Activated CD4-positive, alpha-beta T cell treated with anti-CD3 and anti-CD28 coated beads, Interleukin-2, amount 10 ng/mL, durations not matched to agents 24 days and 14 days (primary cell): Measurements from ENCODE around the gene CRTC3. TPM values are rescaled to one million over a fixed set of nuclear protein-coding genes. Genes with fewer than 3 reads are reported as not detected.

Source experiments
- DNase-seq: peaks from one replicate; pipeline ENCODE4 v3.0.0; 2022
- H3K27ac Mint-ChIP-seq: one replicate; pipeline ENCODE4 v1.8.0; 2022; ENCODE audit warnings: mild to moderate bottlenecking, mixed read lengths
- H3K27me3 Mint-ChIP-seq: one replicate; pipeline ENCODE4 v1.8.0; 2022; ENCODE audit warnings: mixed read lengths
- H3K36me3 Mint-ChIP-seq: one replicate; pipeline ENCODE4 v1.8.0; 2022; ENCODE audit warnings: low read depth, mild to moderate bottlenecking, mixed read lengths
- H3K4me1 Mint-ChIP-seq: one replicate; pipeline ENCODE4 v1.8.0; 2021; ENCODE audit warnings: mixed read lengths
- H3K4me3 Mint-ChIP-seq: one replicate; pipeline ENCODE4 v1.8.0; 2022; ENCODE audit warnings: mild to moderate bottlenecking, moderate library complexity, mixed read lengths
- H3K9me3 Mint-ChIP-seq: one replicate; pipeline ENCODE4 v1.8.0; 2021; ENCODE audit warnings: mixed read lengths
- intact Hi-C: fragments of 100-400 bp; cut with micrococcal nuclease; formaldehyde crosslinking; loops from one replicate; pipeline ENCODE4 v1.15.1; 2023
- total RNA-seq: library from RNA; stranded (reverse); gene quantifications from 2 replicates; pipeline ENCODE4 v1.2.3, GENCODE V29; 2022

Gene CRTC3
- total RNA-seq, 1 donor from 2014 or later = 54.2 TPM

GRCh38 chr15:90580541-90580940, 50.8 kb downstream of the CRTC3 start:
- intact Hi-C loops = no loop called here
- Mint-ChIP-seq H3K27me3 (no peaks in the 10 kb centered on the region), H3K27ac (no peak overlapping the region), H3K4me3 (no peak overlapping the region), H3K9me3 (no peaks in the 10 kb centered on the region), H3K36me3 (peaks cover 30% of the 10 kb centered on the region), H3K4me1 (peaks cover 56% of the 10 kb centered on the region)
- no peak for DNase-seq

DNA sequence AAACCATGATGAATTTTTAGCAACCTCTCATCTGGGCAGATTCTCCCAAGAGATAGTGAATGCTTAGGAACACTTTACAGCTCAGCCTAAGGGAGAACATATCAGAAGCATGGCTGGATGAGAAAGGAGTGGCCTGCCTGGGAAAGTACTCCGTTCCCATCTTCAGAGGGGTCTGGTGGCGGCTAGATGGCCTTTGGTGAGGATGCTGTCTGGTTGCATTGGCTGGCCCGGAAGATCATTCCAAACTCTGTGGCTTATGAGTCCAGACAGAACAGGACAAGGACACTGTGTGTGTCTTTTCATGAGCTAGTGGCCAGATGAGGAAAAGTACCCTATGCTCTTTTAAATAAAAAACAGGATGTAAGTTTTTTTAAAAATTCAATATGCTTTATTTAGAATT, 51.2 kb downstream of the CRTC3 start:
- no peaks in the 10 kb centered on the region for H3K27me3 Mint-ChIP-seq
- H3K27ac Mint-ChIP-seq = no peak overlapping the region
- peaks cover 30% of the 10 kb centered on the region for H3K36me3 Mint-ChIP-seq
- no peak overlapping the region for H3K4me3 Mint-ChIP-seq
- no peak for DNase-seq
- intact Hi-C loops = no loop called here
- H3K9me3 Mint-ChIP-seq = no peaks in the 10 kb centered on the region
- peaks cover 58% of the 10 kb centered on the region for H3K4me1 Mint-ChIP-seq

GRCh38 chr15:90581771-90582352, 52.1 kb downstream of the CRTC3 start:
- Mint-ChIP-seq H3K36me3 (peaks cover 26% of the 10 kb centered on the region), H3K4me1 (peaks cover 53% of the 10 kb centered on the region)
- intact Hi-C loops = no loop called here

DNA sequence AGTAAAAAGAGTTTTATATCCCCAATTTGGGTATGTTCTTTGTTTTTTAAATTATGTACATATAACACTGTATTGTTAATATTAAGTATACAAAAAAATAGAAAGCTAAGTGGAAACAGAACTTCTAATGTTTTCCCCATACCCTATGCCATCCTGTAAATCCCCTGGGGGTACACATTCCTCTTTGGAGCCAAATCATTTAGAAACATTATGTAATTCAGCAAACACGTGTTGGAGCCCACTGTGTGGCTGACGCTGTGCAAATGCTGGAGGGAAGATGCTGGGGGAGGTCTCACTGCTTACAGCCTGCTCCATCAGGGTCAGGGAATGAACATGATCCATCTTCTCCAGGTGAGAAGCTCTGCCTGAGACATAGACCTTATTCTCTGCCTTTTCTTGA, 52.8 kb downstream of the CRTC3 start:
- Mint-ChIP-seq H3K36me3 (peaks cover 27% of the 10 kb centered on the region), H3K9me3 (no peaks in the 10 kb centered on the region), H3K27ac (no peak overlapping the region), H3K27me3 (no peaks in the 10 kb centered on the region), H3K4me3 (no peak overlapping the region), H3K4me1 (peaks cover 52% of the 10 kb centered on the region)
- no peak for DNase-seq
- intact Hi-C loops = no loop called here

More at GRCh38 chr15:90581771-90582352, 52.1 kb downstream of the CRTC3 start:
- peak; percentile 71 for DNase-seq
- Mint-ChIP-seq H3K9me3 (no peaks in the 10 kb centered on the region), H3K4me3 (peak overlapping the region; percentile 54), H3K27ac (peak overlapping the region; percentile 54), H3K27me3 (no peaks in the 10 kb centered on the region)

DNA sequence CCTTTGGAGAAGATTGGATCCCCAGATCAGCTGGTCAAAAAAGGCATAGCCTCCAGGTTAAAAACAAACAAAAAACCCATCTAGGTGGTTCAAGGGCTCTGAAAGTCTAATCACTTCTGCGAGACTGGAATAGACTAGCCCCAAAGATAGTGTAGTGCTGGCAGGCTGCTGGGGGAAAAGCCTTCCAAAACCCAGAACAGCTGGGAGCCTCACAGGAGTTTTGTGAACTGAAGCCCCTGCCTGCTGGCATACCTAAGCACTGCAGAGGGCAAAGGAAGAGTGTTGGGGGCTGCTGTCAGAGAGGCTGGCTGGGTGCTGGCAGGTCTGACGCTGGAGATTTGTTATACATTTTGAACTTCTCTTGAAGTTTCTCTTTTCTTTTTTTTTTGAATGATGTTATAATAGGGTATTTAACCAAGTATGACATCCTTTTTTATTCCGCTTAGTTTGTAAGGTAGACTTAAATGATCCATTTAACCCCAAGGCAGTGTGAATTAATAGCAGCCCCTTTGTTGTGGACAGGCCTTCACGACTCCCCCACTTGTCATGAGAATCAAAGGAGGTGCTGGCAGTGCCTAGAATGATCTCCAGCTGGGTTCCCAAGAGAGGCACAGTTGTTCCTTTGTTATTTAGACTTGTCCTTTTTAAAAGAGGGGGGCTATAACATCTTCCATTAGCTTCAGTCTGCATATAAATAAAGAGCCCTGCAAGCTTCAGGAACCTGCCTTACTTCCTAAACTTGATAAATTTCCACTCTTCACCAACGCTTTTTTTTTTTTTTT, 53.9 kb downstream of the CRTC3 start:
- peaks cover 55% of the 10 kb centered on the region for H3K4me1 Mint-ChIP-seq
- H3K4me3 Mint-ChIP-seq = no peak overlapping the region
- H3K9me3 Mint-ChIP-seq = no peaks in the 10 kb centered on the region
- H3K36me3 Mint-ChIP-seq = peaks cover 32% of the 10 kb centered on the region
- H3K27me3 Mint-ChIP-seq = no peaks in the 10 kb centered on the region
- H3K27ac Mint-ChIP-seq = peak overlapping the region; percentile 74
- DNase-seq = no peak
- intact Hi-C loops = no loop called here

- no peak for DNase-seq
- Mint-ChIP-seq H3K4me1 (peaks cover 51% of the 10 kb centered on the region), H3K9me3 (no peaks in the 10 kb centered on the region), H3K27ac (no peak overlapping the region), H3K36me3 (peaks cover 34% of the 10 kb centered on the region), H3K4me3 (no peak overlapping the region), H3K27me3 (no peaks in the 10 kb centered on the region)
- intact Hi-C loops = no loop called here
Observed at GRCh38 chr15:90584841-90585240, 55.1 kb downstream of the CRTC3 start.

DNA sequence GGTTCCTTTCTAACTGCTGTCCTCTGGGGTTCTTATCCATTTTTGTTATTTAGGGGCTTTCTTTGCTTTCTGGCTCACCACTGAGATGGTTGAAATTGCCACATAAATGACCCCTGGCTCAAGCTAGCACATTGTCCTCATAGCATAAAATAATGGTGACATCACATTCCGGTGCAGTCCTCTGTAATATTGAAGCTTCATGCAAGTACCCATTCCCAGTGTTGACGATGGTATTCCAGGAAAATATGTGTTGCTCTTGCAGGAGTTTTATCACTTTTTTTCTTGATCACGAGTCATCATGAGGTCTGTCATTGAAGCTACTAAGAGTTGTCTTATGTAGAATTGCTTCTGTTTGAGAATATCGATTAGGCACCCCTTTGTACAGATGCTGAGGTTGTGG, 56.1 kb downstream of the CRTC3 start:
- Mint-ChIP-seq H3K27ac (no peak overlapping the region), H3K4me1 (peaks cover 52% of the 10 kb centered on the region), H3K4me3 (no peak overlapping the region), H3K36me3 (peaks cover 40% of the 10 kb centered on the region), H3K9me3 (no peaks in the 10 kb centered on the region), H3K27me3 (no peaks in the 10 kb centered on the region)
- DNase-seq = no peak
- intact Hi-C loops = no loop called here

DNA sequence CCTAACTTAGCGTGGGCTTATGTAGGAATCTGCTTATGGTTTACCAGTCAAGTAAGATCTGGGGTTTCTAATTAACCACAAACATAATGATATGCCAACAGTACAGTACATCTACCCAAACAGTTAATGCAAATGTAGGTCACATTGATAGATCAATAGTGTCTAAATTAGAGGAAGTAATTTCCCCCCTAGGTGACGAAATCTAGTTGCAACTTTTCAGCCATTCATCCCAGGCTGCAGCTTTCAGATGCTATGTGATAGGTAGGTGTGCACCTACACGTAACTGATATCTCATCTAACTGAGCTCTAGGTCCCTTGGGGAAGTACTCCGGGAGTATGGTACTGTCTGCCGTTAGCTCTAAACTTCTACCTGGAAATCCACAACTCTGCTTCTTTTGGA, 57.2 kb downstream of the CRTC3 start:
- H3K4me3 Mint-ChIP-seq = no peak overlapping the region
- H3K36me3 Mint-ChIP-seq = peaks cover 41% of the 10 kb centered on the region
- intact Hi-C loops = no loop called here
- peaks cover 45% of the 10 kb centered on the region for H3K4me1 Mint-ChIP-seq
- no peak overlapping the region for H3K27ac Mint-ChIP-seq
- H3K9me3 Mint-ChIP-seq = no peaks in the 10 kb centered on the region
- no peak for DNase-seq
- H3K27me3 Mint-ChIP-seq = no peaks in the 10 kb centered on the region

GRCh38 chr15:90588427-90588826, 58.7 kb downstream of the CRTC3 start:
- no peak for DNase-seq
- Mint-ChIP-seq H3K4me3 (no peak overlapping the region), H3K9me3 (no peaks in the 10 kb centered on the region), H3K4me1 (peaks cover 48% of the 10 kb centered on the region), H3K36me3 (peaks cover 43% of the 10 kb centered on the region), H3K27ac (peak overlapping the region; percentile 22), H3K27me3 (no peaks in the 10 kb centered on the region)
- intact Hi-C loops = no loop called here

- H3K27ac Mint-ChIP-seq = no peak overlapping the region
- H3K4me1 Mint-ChIP-seq = peaks cover 62% of the 10 kb centered on the region
- peaks cover 47% of the 10 kb centered on the region for H3K36me3 Mint-ChIP-seq
- intact Hi-C loops = loop anchor here (10.0 kb wide), 1 partner anchor 267 kb away; no protein-coding TSS in a partner anchor
- no peaks in the 10 kb centered on the region for H3K27me3 Mint-ChIP-seq
- H3K4me3 Mint-ChIP-seq = no peak overlapping the region
- DNase-seq = no peak
- no peaks in the 10 kb centered on the region for H3K9me3 Mint-ChIP-seq
Observed at GRCh38 chr15:90591524-90591923, 61.8 kb downstream of the CRTC3 start.

GRCh38 chr15:90592131-90592881, 62.6 kb downstream of the CRTC3 start:
- H3K4me1 Mint-ChIP-seq = peaks cover 65% of the 10 kb centered on the region
- H3K4me3 Mint-ChIP-seq = peak overlapping the region; percentile 4
- peaks cover 49% of the 10 kb centered on the region for H3K36me3 Mint-ChIP-seq
- DNase-seq = no peak
- intact Hi-C loops = loop anchor here (2.0 to 10.0 kb wide), 2 partner anchors 62 to 268 kb away; no protein-coding TSS in a partner anchor
- H3K9me3 Mint-ChIP-seq = no peaks in the 10 kb centered on the region
- no peaks in the 10 kb centered on the region for H3K27me3 Mint-ChIP-seq
- peak overlapping the region; percentile 72 for H3K27ac Mint-ChIP-seq

DNA sequence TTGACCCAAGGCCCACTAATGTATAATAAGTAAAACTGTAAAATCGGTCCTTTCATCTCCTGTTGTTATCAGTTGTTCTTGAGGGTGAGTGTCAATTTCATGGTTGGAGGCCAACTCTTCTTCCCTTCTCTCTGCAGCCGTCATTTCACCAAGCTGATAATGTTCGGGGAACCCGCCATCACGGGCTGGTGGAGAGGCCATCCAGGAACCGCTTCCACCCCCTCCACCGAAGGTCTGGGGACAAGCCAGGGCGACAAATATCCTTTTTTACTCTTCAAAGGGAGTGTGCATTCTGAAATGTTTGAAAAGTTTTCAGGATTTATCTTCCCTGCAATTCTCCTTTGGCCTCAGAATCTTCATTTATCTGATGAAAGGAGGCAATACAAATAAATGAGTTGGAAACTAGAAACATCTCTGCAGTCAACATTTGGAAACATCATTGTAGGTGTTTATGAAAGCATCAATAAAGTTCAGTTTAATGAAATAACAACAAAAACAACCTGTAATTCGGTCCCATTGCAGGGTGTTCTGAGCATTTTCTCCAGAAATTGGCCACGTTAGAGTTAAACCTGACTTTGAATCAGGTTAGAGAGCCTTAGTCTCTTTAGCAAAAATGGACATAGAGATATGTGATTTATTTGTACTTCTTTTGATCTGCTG, 63.9 kb downstream of the CRTC3 start:
- peak overlapping the region; percentile 100 for H3K27ac Mint-ChIP-seq
- H3K4me1 Mint-ChIP-seq = peaks cover 68% of the 10 kb centered on the region
- no peaks in the 10 kb centered on the region for H3K27me3 Mint-ChIP-seq
- H3K4me3 Mint-ChIP-seq = peak overlapping the region; percentile 88
- DNase-seq = peak; percentile 69
- H3K36me3 Mint-ChIP-seq = peaks cover 51% of the 10 kb centered on the region
- intact Hi-C loops = loop anchor here (1.0 to 10.0 kb wide), 4 partner anchors 19 to 269 kb away; no protein-coding TSS in a partner anchor
- no peaks in the 10 kb centered on the region for H3K9me3 Mint-ChIP-seq

DNA sequence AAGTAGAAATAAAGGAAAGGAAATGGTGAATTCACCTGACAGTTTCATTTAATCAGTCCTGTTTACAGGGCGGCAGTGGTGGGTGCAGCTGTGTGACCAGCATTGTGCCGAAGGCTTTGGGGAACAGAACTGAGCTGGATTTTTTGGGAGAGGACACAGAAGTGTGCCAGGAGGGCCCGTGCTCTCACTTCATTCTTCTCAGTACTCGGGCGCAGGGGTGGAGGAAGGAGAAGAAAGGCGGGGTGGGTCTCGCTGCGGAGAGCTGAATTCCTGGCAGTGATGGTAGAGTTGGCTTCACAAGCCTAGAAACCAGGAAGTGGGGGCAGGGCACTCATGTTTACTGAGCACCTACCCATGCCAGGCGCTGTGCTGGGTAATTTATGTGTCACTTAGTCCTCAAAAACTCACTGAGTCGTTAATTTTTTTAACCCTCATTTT, 64.6 kb downstream of the CRTC3 start:
- Mint-ChIP-seq H3K9me3 (no peaks in the 10 kb centered on the region), H3K27ac (peak overlapping the region; percentile 100), H3K36me3 (peaks cover 49% of the 10 kb centered on the region), H3K27me3 (no peaks in the 10 kb centered on the region), H3K4me1 (peaks cover 72% of the 10 kb centered on the region), H3K4me3 (peak overlapping the region; percentile 88)
- intact Hi-C loops = loop anchor here (1.0 to 10.0 kb wide), 3 partner anchors 20 to 270 kb away; no protein-coding TSS in a partner anchor
- peak; percentile 94 for DNase-seq
